Ramos (cell line): ENCODE data around the gene HACD2.

Source experiments
- in situ Hi-C: fragments of 300-500 bp; cut with MboI; formaldehyde crosslinking; loops from one replicate; pipeline ENCODE4 v1.14.3; 2022; ENCODE audit warnings: low sequenced_read_pairs; ENCODE audit not compliant: unreplicated experiment

HACD2 gene

GRCh38 chr3:123528130-123528529 is 56.7 kb downstream of the HACD2 start:
- in situ Hi-C loops, result no loop called here

- in situ Hi-C loops, result no loop called here
Measured at GRCh38 chr3:123527046-123527445, 57.8 kb downstream of the HACD2 start.

GRCh38 chr3:123526474-123526873 is 58.4 kb downstream of the HACD2 start:
- in situ Hi-C loops, result no loop called here

- in situ Hi-C loops, result no loop called here
Measured at GRCh38 chr3:123525433-123525832, 59.4 kb downstream of the HACD2 start.

GRCh38 chr3:123524981-123525380 is 59.9 kb downstream of the HACD2 start:
- in situ Hi-C loops, result no loop called here

GRCh38 chr3:123523023-123523412 is 61.8 kb downstream of the HACD2 start:
- in situ Hi-C loops, result no loop called here

GRCh38 chr3:123522320-123523022 is 62.4 kb downstream of the HACD2 start:
- in situ Hi-C loops, result no loop called here

GRCh38 chr3:123521179-123521969 is 63.5 kb downstream of the HACD2 start:
- in situ Hi-C loops, result no loop called here

GRCh38 chr3:123520656-123521055 is 64.2 kb downstream of the HACD2 start:
- in situ Hi-C loops, result no loop called here

- in situ Hi-C loops, result no loop called here
Measured at GRCh38 chr3:123518892-123519485, 65.9 kb downstream of the HACD2 start.

GRCh38 chr3:123511726-123512125 is 73.1 kb downstream of the HACD2 start:
- in situ Hi-C loops, result no loop called here

GRCh38 chr3:123511084-123511483 is 73.8 kb downstream of the HACD2 start:
- in situ Hi-C loops, result no loop called here

GRCh38 chr3:123508178-123508577 is 76.7 kb downstream of the HACD2 start:
- in situ Hi-C loops, result no loop called here

- in situ Hi-C loops, result no loop called here
Measured at GRCh38 chr3:123505820-123506219, 79.0 kb downstream of the HACD2 start.

- in situ Hi-C loops, result no loop called here
Measured at GRCh38 chr3:123503203-123503602, 81.7 kb downstream of the HACD2 start.

GRCh38 chr3:123499322-123499721 is 85.5 kb downstream of the HACD2 start:
- in situ Hi-C loops, result loop anchor here (25.0 kb wide), 1 partner anchor 162 kb away; no protein-coding TSS in a partner anchor

GRCh38 chr3:123498761-123499160 is 86.1 kb downstream of the HACD2 start:
- in situ Hi-C loops, result loop anchor here (25.0 kb wide), 1 partner anchor 161 kb away; no protein-coding TSS in a partner anchor

GRCh38 chr3:123493912-123494311 is 90.9 kb downstream of the HACD2 start:
- in situ Hi-C loops, result loop anchor here (25.0 kb wide), 1 partner anchor 157 kb away; no protein-coding TSS in a partner anchor

- in situ Hi-C loops, result loop anchor here (25.0 kb wide), 1 partner anchor 155 kb away; no protein-coding TSS in a partner anchor
Measured at GRCh38 chr3:123491966-123492587, 92.8 kb downstream of the HACD2 start.

GRCh38 chr3:123489400-123490004 is 95.4 kb downstream of the HACD2 start:
- in situ Hi-C loops, result loop anchor here (25.0 kb wide), 1 partner anchor 152 kb away; no protein-coding TSS in a partner anchor
